DMS153 treated with DMSO at 0.1 percent for 48 hours (cell line): ENCODE measurements around the gene HNRNPAB.
"Not testable (repeated sequence)": the region's sequence is repeated elsewhere in the genome, so short reads cannot be mapped to it uniquely, and the experiment has no call there.

ENCODE experiments used
- DNase-seq: peaks from one replicate; lab custom pipeline; 2025; ENCODE audit not compliant: unreplicated experiment; lab: John Stamatoyannopoulos, UW

Gene HNRNPAB

GRCh38 chr5:178229111-178229510, 24.8 kb downstream of the HNRNPAB start:
- DNase-seq: not testable (repeated sequence)

- no peak for DNase-seq
Observed at GRCh38 chr5:178229861-178230260, 25.5 kb downstream of the HNRNPAB start.

- DNase-seq: no peak
Observed at GRCh38 chr5:178230879-178231538, 26.7 kb downstream of the HNRNPAB start.

GRCh38 chr5:178231539-178232123, 27.3 kb downstream of the HNRNPAB start:
- DNase-seq: no peak

GRCh38 chr5:178232124-178232919, 28.0 kb downstream of the HNRNPAB start, which contains the start of gene PHYKPL:
TSS of gene PHYKPL (minus strand) at chr5:178232802. CDS start at chr5:178232550, 252 bp downstream.
- no peak for DNase-seq

GRCh38 chr5:178232920-178233429, 28.6 kb downstream of the HNRNPAB start:
- no peak for DNase-seq

- DNase-seq: no peak
Observed at GRCh38 chr5:178234121-178234749, 29.9 kb downstream of the HNRNPAB start.

GRCh38 chr5:178234750-178235587, 30.6 kb downstream of the HNRNPAB start:
- DNase-seq: no peak

GRCh38 chr5:178235588-178235974, 31.2 kb downstream of the HNRNPAB start:
- no peak for DNase-seq

- DNase-seq: no peak
Observed at GRCh38 chr5:178236126-178236525, 31.8 kb downstream of the HNRNPAB start.

GRCh38 chr5:178236679-178237078, 32.3 kb downstream of the HNRNPAB start:
- no peak for DNase-seq

GRCh38 chr5:178237431-178238312, 33.3 kb downstream of the HNRNPAB start:
- no peak for DNase-seq

- no peak for DNase-seq
Observed at GRCh38 chr5:178238313-178238635, 33.9 kb downstream of the HNRNPAB start.

GRCh38 chr5:178238711-178239592, 34.6 kb downstream of the HNRNPAB start:
- DNase-seq: no peak

GRCh38 chr5:178239626-178240301, 35.4 kb downstream of the HNRNPAB start:
- DNase-seq: not testable (repeated sequence)

GRCh38 chr5:178240341-178240741, 36.0 kb downstream of the HNRNPAB start:
- DNase-seq: no peak

GRCh38 chr5:178240766-178241165, 36.4 kb downstream of the HNRNPAB start:
- DNase-seq: no peak

GRCh38 chr5:178241231-178241663, 36.9 kb downstream of the HNRNPAB start:
- DNase-seq: no peak
